HCT116 (cell line): Measurements from ENCODE around the gene PXDN. TPM values are rescaled to one million over a fixed set of nuclear protein-coding genes. Genes with fewer than 3 reads are reported as not detected.

ENCODE experiments used
- ATAC-seq: fragments of 200-7000 bp; cut with Tn5 transposase; 2 replicates; pipeline ENCODE4 v1.9.1; 2020; ENCODE audit warnings: mild to moderate bottlenecking, moderate library complexity
- BruUV-seq: library from RNA; stranded (reverse); fragments of 400-500 nt; replicated peaks from 2 replicates; lab custom pipeline; 2021; lab: Mats Ljungman, UMichigan
- CTCF ChIA-PET: fragments of 300-600 bp; sonication (Branson Sonifier 250); formaldehyde crosslinking; loops from one replicate; lab custom pipeline; 2021; ENCODE audit warnings: antibody characterized with exemption; lab: Charles Lee
- POLR2A ChIA-PET: fragments of 300-600, 350-600 bp; sonication (Branson Sonifier 250); formaldehyde crosslinking; loops from one replicate; lab custom pipeline; 2021; ENCODE audit warnings: antibody characterized with exemption; lab: Charles Lee
- RAD21 ChIA-PET, 2 experiments: fragments of 300-600 bp; sonication (Branson Sonifier 250); formaldehyde crosslinking; loops; one replicate each; lab custom pipeline; 2023; ENCODE audit warnings: low total read pairs in 2 of 2; ENCODE audit not compliant: uncharacterized antibody in 2 of 2, unreplicated experiment in 2 of 2, low non-redundant PET in 1 of 2; lab: Charles Lee
- DNase-seq: peaks from one replicate; pipeline ENCODE4 v3.0.0-alpha.2; 2010; ENCODE audit warnings: low read depth, low spot score
- H2AFZ ChIP-seq: fragments of 200-600 bp; shearing (Covaris generic), sonication (generic); 2 replicates; pipeline ENCODE4 v1.6.1; 2017; ENCODE audit warnings: low read depth, mixed run types, mixed read lengths, antibody characterized with exemption, low read length; ENCODE audit not compliant: poor library complexity, severe bottlenecking
- H3K27ac ChIP-seq: 2 replicates; pipeline ENCODE4 v1.5.1; 2012; ENCODE audit warnings: low read depth, low read length
- H3K27me3 ChIP-seq: fragments of 200-600 bp; sonication (generic); 2 replicates; pipeline ENCODE4 v1.6.1; 2016; ENCODE audit warnings: mixed run types, low read length, mixed read lengths; ENCODE audit not compliant: insufficient read depth
- H3K36me3 ChIP-seq, 2 experiments: fragments of 200-500 bp in 1 of 2; fragments of 200-600 bp in 1 of 2; sonication (Bioruptor generic) in 1 of 2; sonication (generic) in 1 of 2; 2 replicates each; pipeline versions ENCODE4 v1.5.1 to v1.6.1; 2014 to 2016; ENCODE audit warnings: low read length in 2 of 2, inconsistent platforms in 1 of 2, mixed read lengths in 1 of 2, mixed run types in 1 of 2; ENCODE audit not compliant: insufficient read depth in 2 of 2, control insufficient read depth in 1 of 2
- H3K4me1 ChIP-seq, 2 experiments: fragments of 200-600 bp in 1 of 2; sonication (generic) in 1 of 2; 2 replicates each; pipeline versions ENCODE4 v1.5.1 to v1.6.1; 2012 to 2017; ENCODE audit warnings: low read length in 2 of 2, inconsistent platforms in 1 of 2, mild to moderate bottlenecking in 1 of 2, mixed read lengths in 1 of 2, mixed run types in 1 of 2, moderate library complexity in 1 of 2; ENCODE audit not compliant: insufficient read depth in 2 of 2, control insufficient read depth in 1 of 2
- H3K4me2 ChIP-seq: fragments of 200-600 bp; sonication (generic); 2 replicates; pipeline ENCODE4 v1.6.1; 2017; ENCODE audit warnings: mixed run types, low read length, mixed read lengths
- H3K4me3 ChIP-seq, 2 experiments: fragments of 200-600 bp in 1 of 2; sonication (generic) in 1 of 2; replicated peaks in 1 of 2; 2 replicates each; pipeline ENCODE4 v1.5.1; 2011 to 2016; ENCODE audit warnings: low read length in 2 of 2, control low read depth in 1 of 2, low read depth in 1 of 2, mild to moderate bottlenecking in 1 of 2, mixed read lengths in 1 of 2, mixed run types in 1 of 2
- H3K79me2 ChIP-seq: fragments of 200-600 bp; sonication (generic); 2 replicates; pipeline ENCODE4 v1.6.1; 2017; ENCODE audit warnings: mild to moderate bottlenecking, mixed run types, low read length, moderate library complexity, mixed read lengths; ENCODE audit not compliant: insufficient read depth
- H3K9ac ChIP-seq: fragments of 200-600 bp; sonication (generic); 2 replicates; pipeline ENCODE4 v1.6.1; 2016; ENCODE audit warnings: low read length, mixed read lengths
- H3K9me2 ChIP-seq: fragments of 200-600 bp; sonication (generic), shearing (Covaris generic); 2 replicates; pipeline ENCODE4 v1.6.1; 2017; ENCODE audit warnings: mixed run types, mild to moderate bottlenecking, moderate library complexity; ENCODE audit not compliant: insufficient read depth
- H3K9me3 ChIP-seq, 2 experiments: fragments of 200-500 bp in 1 of 2; fragments of 200-600 bp in 1 of 2; sonication (Bioruptor generic) in 1 of 2; sonication (generic) in 1 of 2; 2 replicates each; pipeline ENCODE4 v1.6.1; 2014 to 2017; ENCODE audit warnings: low read length in 2 of 2, mixed read lengths in 2 of 2, inconsistent platforms in 1 of 2, low read depth in 1 of 2, mild to moderate bottlenecking in 1 of 2, mixed run types in 1 of 2, moderate library complexity in 1 of 2; ENCODE audit not compliant: control insufficient read depth in 1 of 2, insufficient read depth in 1 of 2
- H4K20me1 ChIP-seq: fragments of 200-600 bp; sonication (generic), shearing (Covaris generic); 2 replicates; pipeline ENCODE4 v1.6.1; 2017; ENCODE audit warnings: mixed run types, mild to moderate bottlenecking, moderate library complexity; ENCODE audit not compliant: insufficient read depth
- ATF3 ChIP-seq: IDR thresholded peaks from 2 replicates; pipeline ENCODE4 v1.6.1; 2012
- CBX3 ChIP-seq: IDR thresholded peaks from 2 replicates; pipeline ENCODE4 v1.6.1; 2012; ENCODE audit warnings: low read depth
- CTCF ChIP-seq, 3 experiments: fragments of 200-600 bp in 1 of 3; sonication (generic) in 1 of 3; IDR thresholded peaks in 2 of 3; conservative IDR thresholded peaks in 1 of 3; 2 replicates each; pipeline ENCODE4 v1.5.1; 2012 to 2017; ENCODE audit warnings: low read depth in 2 of 3, low read length in 2 of 3, antibody characterized with exemption in 1 of 3, borderline replicate concordance in 1 of 3, control low read depth in 1 of 3, mild to moderate bottlenecking in 1 of 3, mixed read lengths in 1 of 3, mixed run types in 1 of 3, moderate library complexity in 1 of 3; ENCODE audit not compliant: insufficient read depth in 1 of 3
- EZH2 ChIP-seq: fragments of 200-600 bp; sonication (generic); IDR thresholded peaks from 2 replicates; pipeline ENCODE4 v1.6.1; 2017; ENCODE audit warnings: antibody characterized with exemption, mixed run types
- EZH2phosphoT487 ChIP-seq: fragments of 200-600 bp; IDR thresholded peaks from 2 replicates; pipeline ENCODE4 v1.6.1; 2018; ENCODE audit warnings: antibody characterized with exemption, borderline replicate concordance
- REST ChIP-seq: IDR thresholded peaks from 2 replicates; pipeline ENCODE4 v1.6.1; 2012; ENCODE audit warnings: low read depth
- SIN3A ChIP-seq: IDR thresholded peaks from 2 replicates; pipeline ENCODE4 v1.6.1; 2012; ENCODE audit warnings: low read depth
- SRF ChIP-seq: IDR thresholded peaks from 2 replicates; pipeline ENCODE4 v1.6.1; 2012; ENCODE audit warnings: low read depth
- intact Hi-C: fragments of 100-400 bp; cut with micrococcal nuclease; formaldehyde crosslinking; loops from 2 replicates; pipeline ENCODE4 v1.10.0; 2022
- total RNA-seq: library from RNA; stranded (reverse); gene quantifications from one replicate; pipeline ENCODE4 v1.2.1, GENCODE V29; 2021; ENCODE audit not compliant: unreplicated experiment

PXDN gene
- total RNA-seq, 1 experiment from 2014 or later: 10.7 TPM

GRCh38 chr2:1777156-1777555, 32.8 kb upstream of the PXDN start:
- ATAC-seq: no peak
- Histone ChIP-seq H3K4me1 (peaks cover 0 to 7% of the 10 kb centered on the region in 2 experiments; a peak in 2 of 4 replicates), H3K4me3 (no peak overlapping the region), H2AFZ (no peak overlapping the region), H3K27ac (no peak overlapping the region), H4K20me1 (no peaks in the 10 kb centered on the region), H3K27me3 (peaks cover 19% of the 10 kb centered on the region), H3K9me3 (no peaks in the 10 kb centered on the region), H3K9me2 (no peaks in the 10 kb centered on the region), H3K4me2 (no peak overlapping the region), H3K36me3 (no peaks in the 10 kb centered on the region), H3K79me2 (no peaks in the 10 kb centered on the region), H3K9ac (no peak overlapping the region)
- POLR2A ChIA-PET: no interaction called here
- no TSS peak for BruUV-seq
- RAD21 ChIA-PET: no interaction called here
- no peak for DNase-seq
- no peak for TF ChIP-seq EZH2
- no peak for TF ChIP-seq SRF
- no peak for TF ChIP-seq REST
- no peak for TF ChIP-seq EZH2phosphoT487
- no peak for TF ChIP-seq ATF3
- no peak for TF ChIP-seq CBX3
- no peak for TF ChIP-seq SIN3A
- TF ChIP-seq CTCF (IDR thresholded peaks at IDR 0.05 in 2 of 3, conservative IDR thresholded peaks at IDR 0.05 in 1 of 3; ENCODE audit: borderline replicate concordance in 1 of 3, insufficient read depth in 1 of 3, low read depth in 2 of 3, low read length in 2 of 3): no peak
- CTCF ChIA-PET: interaction anchor here (0.9 kb wide), 1 partner anchor 26 kb away, joined by 3 read pairs; no protein-coding TSS in a partner anchor
- intact Hi-C loops: no loop called here
